ENCODE results near the gene UBE2Q2. TPM values are rescaled to one million over a fixed set of nuclear protein-coding genes. Genes with fewer than 3 reads are reported as not detected.

The UBE2Q2 gene
- total and polyA plus RNA-seq, 2 experiments from 2014 or later = 44.1 to 63.6 TPM

DNA sequence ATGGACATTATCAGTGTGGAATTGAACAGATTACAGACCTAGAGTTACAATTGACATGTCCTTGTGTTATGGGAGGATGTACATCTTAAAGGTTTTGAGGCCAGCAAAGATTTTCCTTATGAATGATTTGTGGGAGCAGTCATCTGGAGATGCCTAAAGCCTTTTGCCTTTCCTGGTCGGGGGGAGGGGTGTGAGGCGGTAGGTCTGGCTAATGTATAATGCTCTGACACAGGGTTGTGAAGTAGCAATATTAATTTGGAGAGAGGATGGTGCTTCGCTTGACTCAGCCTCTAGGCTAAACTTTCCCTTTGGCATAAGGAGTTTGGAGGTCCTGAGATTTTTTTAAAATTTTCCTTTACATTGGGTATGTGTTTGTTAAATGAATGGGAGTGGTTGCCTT, 83.7 kb downstream of the UBE2Q2 start:
- H3F3A ChIP-seq (ENCODE audit: insufficient read depth) = no peaks in the 10 kb centered on the region
- no peak overlapping the region for H2AFZ ChIP-seq
- no peaks in the 10 kb centered on the region for H3K9me2 ChIP-seq (ENCODE audit: insufficient read depth)
- TF ChIP-seq EZH2phosphoT487 (IDR thresholded peaks at IDR 0.05; ENCODE audit: insufficient read depth, low read depth) = no peak
- no peak for TF ChIP-seq EZH2 (IDR thresholded peaks at IDR 0.05; ENCODE audit: insufficient read depth, poor library complexity, severe bottlenecking)
- no peak overlapping the region for H3K9ac ChIP-seq
- no peaks in the 10 kb centered on the region for H3K27me3 ChIP-seq (replicated peaks; ENCODE audit: insufficient read depth)
- no peaks in the 10 kb centered on the region for H3K9me3 ChIP-seq (ENCODE audit: low read depth)
- 85% methylated on average over 3 of the region's 3 CpGs for WGBS, 2 experiments (ENCODE audit: low coverage in 1 of 2, low lambda C conversion rate in 2 of 2, missing lambda C conversion rate in 2 of 2)
- H3K4me3 ChIP-seq = no peak overlapping the region
- in situ Hi-C loops (cut with MboI) = no loop called here
- H4K20me1 ChIP-seq (ENCODE audit: insufficient read depth) = no peaks in the 10 kb centered on the region
- peaks cover 12% of the 10 kb centered on the region for H3K36me3 ChIP-seq (ENCODE audit: low read depth)
- H3K4me1 ChIP-seq (ENCODE audit: insufficient read depth) = peaks cover 8% of the 10 kb centered on the region
- DNase-seq = no peak
- H3K27ac ChIP-seq = no peak overlapping the region
- H3K79me2 ChIP-seq (ENCODE audit: insufficient read depth) = peaks cover 58% of the 10 kb centered on the region
- H3K4me2 ChIP-seq (ENCODE audit: unreplicated experiment) = no peak overlapping the region

DNA sequence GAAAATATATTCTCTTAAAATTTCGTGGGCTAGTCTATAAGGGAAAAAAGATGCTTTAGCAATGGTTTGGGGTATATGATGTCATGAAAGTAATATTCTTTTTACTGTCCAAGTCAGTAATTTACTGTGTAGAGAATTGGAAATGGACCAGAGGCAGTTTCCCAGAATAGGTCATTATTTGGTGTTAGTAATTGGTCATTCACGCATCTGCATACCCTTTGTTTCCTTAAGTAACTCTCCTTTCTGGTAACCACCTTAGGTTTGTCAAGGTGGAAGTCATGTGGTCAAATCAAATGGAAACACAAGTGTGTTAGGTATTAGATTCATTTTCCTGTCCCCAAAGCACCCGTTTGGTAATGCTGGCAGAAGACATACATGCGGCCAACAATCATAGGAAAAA, 84.4 kb downstream of the UBE2Q2 start:
- Histone ChIP-seq H3K9me2 (ENCODE audit: insufficient read depth) (no peaks in the 10 kb centered on the region), H3K9ac (no peak overlapping the region), H3K27me3 (replicated peaks; ENCODE audit: insufficient read depth) (no peaks in the 10 kb centered on the region), H3F3A (ENCODE audit: insufficient read depth) (no peaks in the 10 kb centered on the region), H3K36me3 (ENCODE audit: low read depth) (peaks cover 15% of the 10 kb centered on the region), H3K4me2 (ENCODE audit: unreplicated experiment) (no peak overlapping the region), H3K4me1 (ENCODE audit: insufficient read depth) (peaks cover 2% of the 10 kb centered on the region; the same call in 1 of the 2 replicates), H3K4me3 (no peak overlapping the region), H4K20me1 (ENCODE audit: insufficient read depth) (no peaks in the 10 kb centered on the region), H3K79me2 (ENCODE audit: insufficient read depth) (peaks cover 51% of the 10 kb centered on the region), H2AFZ (no peak overlapping the region), H3K27ac (no peak overlapping the region), H3K9me3 (ENCODE audit: low read depth) (no peaks in the 10 kb centered on the region)
- no peak for TF ChIP-seq EZH2 (IDR thresholded peaks at IDR 0.05; ENCODE audit: insufficient read depth, poor library complexity, severe bottlenecking)
- TF ChIP-seq EZH2phosphoT487 (IDR thresholded peaks at IDR 0.05; ENCODE audit: insufficient read depth, low read depth) = no peak
- no peak for DNase-seq
- 91 to 98% methylated on average over 4 of the region's 4 CpGs for WGBS, 2 experiments (ENCODE audit: low coverage in 1 of 2, low lambda C conversion rate in 2 of 2, missing lambda C conversion rate in 2 of 2)
- in situ Hi-C loops (cut with MboI) = no loop called here

DNA sequence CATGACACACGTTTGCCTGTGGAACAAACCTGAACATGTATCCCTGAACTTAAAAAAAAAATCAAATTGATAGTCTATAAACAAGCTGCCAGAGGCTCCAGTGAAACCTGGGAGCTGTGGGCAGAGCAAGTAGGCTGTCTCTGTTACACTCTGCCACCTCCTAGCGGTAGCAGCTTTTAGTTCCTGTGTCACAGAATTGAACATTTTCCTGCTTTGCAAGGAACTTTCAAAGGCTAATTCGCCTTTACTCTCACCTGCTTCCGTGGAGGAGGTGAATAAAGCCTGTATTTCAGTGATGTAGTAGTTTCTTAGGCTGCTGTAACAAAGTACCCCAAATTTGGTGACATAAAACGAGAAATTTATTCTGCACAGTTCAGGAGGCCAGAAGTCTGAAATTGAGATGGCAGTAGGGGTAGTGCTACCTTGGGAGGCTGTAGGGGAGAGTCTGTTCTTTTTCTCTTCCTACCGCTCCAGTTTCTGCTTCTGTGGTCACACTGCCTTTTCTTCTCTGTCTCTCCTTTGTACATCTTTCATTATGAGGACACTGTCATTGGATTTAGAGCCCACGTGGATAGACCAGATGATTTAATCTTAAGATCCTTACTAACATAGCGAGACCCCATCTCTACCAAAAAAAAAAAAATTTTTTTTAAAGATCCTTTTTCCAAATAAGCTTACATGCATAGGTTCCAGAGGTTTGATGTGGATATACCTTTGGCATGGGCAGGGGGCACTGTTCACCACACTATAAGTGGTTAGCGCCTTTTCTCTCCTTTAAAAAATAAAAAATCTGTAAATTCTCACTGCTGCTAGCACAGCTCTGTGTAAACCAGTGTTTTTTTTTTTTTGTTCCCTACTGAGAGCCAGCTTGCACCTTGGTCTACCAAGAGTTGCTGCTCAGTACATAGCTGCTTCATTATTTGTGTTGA, 85.7 kb downstream of the UBE2Q2 start:
- Histone ChIP-seq H3K4me2 (ENCODE audit: unreplicated experiment) (no peak overlapping the region), H3K9me3 (ENCODE audit: low read depth) (no peaks in the 10 kb centered on the region), H3K27ac (no peak overlapping the region), H3K9me2 (ENCODE audit: insufficient read depth) (no peaks in the 10 kb centered on the region), H3K9ac (no peak overlapping the region), H3K4me3 (no peak overlapping the region), H3K79me2 (ENCODE audit: insufficient read depth) (peaks cover 38% of the 10 kb centered on the region), H4K20me1 (ENCODE audit: insufficient read depth) (no peaks in the 10 kb centered on the region), H3K27me3 (replicated peaks; ENCODE audit: insufficient read depth) (no peaks in the 10 kb centered on the region), H3F3A (ENCODE audit: insufficient read depth) (no peaks in the 10 kb centered on the region), H3K36me3 (ENCODE audit: low read depth) (peaks cover 28% of the 10 kb centered on the region), H2AFZ (no peak overlapping the region), H3K4me1 (ENCODE audit: insufficient read depth) (no peaks in the 10 kb centered on the region)
- DNase-seq = peak; percentile 35
- in situ Hi-C loops (cut with MboI) = no loop called here
- 69 to 72% methylated on average over 9 of the region's 9 CpGs for WGBS, 2 experiments (ENCODE audit: low coverage in 1 of 2, low lambda C conversion rate in 2 of 2, missing lambda C conversion rate in 2 of 2)
- TF ChIP-seq EZH2phosphoT487 (IDR thresholded peaks at IDR 0.05; ENCODE audit: insufficient read depth, low read depth) = no peak
- no peak for TF ChIP-seq EZH2 (IDR thresholded peaks at IDR 0.05; ENCODE audit: insufficient read depth, poor library complexity, severe bottlenecking)

DNA sequence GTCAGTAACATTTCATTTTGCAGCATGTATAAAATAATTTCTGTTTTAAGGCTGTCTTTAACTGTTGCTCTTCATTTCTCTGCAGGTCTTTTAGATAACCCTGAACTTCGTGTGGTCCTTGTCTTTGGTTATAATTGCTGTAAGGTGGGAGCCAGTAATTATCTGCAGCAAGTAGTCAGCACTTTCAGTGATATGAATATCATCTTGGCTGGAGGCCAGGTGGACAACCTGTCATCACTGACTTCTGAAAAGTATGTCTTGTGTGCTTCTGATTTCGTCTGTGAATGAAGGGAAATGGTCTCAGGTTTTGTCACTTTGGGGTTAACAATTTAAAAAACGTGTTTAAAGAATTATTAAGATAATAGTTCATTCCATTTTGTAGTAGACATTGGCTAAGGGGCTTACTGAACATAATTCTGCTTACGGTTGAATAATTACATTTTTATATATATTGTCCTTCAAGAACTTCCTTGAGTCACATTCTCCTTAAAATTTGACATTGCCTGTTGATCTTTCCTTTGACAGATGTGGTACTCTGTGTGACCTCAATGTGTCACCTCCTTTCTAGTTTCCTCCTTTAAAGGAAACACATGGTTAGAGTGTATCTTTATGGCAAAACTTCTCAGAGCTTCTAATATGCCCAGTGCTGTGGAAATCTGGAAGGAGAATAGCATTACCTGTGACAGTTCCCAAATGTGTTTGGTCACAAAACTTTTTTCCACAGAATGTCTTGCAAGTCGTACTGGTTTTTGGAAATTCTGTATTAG, 86.7 kb downstream of the UBE2Q2 start:
- Histone ChIP-seq H3K4me3 (no peak overlapping the region), H3K9ac (no peak overlapping the region), H3K9me2 (ENCODE audit: insufficient read depth) (no peaks in the 10 kb centered on the region), H4K20me1 (ENCODE audit: insufficient read depth) (no peaks in the 10 kb centered on the region), H2AFZ (no peak overlapping the region), H3K9me3 (ENCODE audit: low read depth) (no peaks in the 10 kb centered on the region), H3K27ac (no peak overlapping the region), H3K79me2 (ENCODE audit: insufficient read depth) (peaks cover 29% of the 10 kb centered on the region), H3K36me3 (ENCODE audit: low read depth) (peaks cover 38% of the 10 kb centered on the region; the same call in 1 of the 2 replicates), H3K4me2 (ENCODE audit: unreplicated experiment) (no peak overlapping the region), H3K4me1 (ENCODE audit: insufficient read depth) (no peaks in the 10 kb centered on the region), H3K27me3 (replicated peaks; ENCODE audit: insufficient read depth) (no peaks in the 10 kb centered on the region), H3F3A (ENCODE audit: insufficient read depth) (no peaks in the 10 kb centered on the region)
- in situ Hi-C loops (cut with MboI) = no loop called here
- no peak for DNase-seq
- WGBS, 2 experiments (ENCODE audit: low coverage in 1 of 2, low lambda C conversion rate in 2 of 2, missing lambda C conversion rate in 2 of 2) = 69 to 73% methylated on average over 5 of the region's 5 CpGs
- TF ChIP-seq EZH2phosphoT487 (IDR thresholded peaks at IDR 0.05; ENCODE audit: insufficient read depth, low read depth) = no peak
- TF ChIP-seq EZH2 (IDR thresholded peaks at IDR 0.05; ENCODE audit: insufficient read depth, poor library complexity, severe bottlenecking) = no peak
